Central memory CD4-positive, alpha-beta T cell (primary cell): ENCODE measurements around the gene DNAH8.

Experiments used
- DNase-seq: peaks from one replicate; pipeline ENCODE4 v3.0.0; 2022
- total RNA-seq, 3 experiments: gene quantifications; one replicate each; lab custom pipeline; 2026; lab: John Stamatoyannopoulos, UW

Gene DNAH8, protein sequence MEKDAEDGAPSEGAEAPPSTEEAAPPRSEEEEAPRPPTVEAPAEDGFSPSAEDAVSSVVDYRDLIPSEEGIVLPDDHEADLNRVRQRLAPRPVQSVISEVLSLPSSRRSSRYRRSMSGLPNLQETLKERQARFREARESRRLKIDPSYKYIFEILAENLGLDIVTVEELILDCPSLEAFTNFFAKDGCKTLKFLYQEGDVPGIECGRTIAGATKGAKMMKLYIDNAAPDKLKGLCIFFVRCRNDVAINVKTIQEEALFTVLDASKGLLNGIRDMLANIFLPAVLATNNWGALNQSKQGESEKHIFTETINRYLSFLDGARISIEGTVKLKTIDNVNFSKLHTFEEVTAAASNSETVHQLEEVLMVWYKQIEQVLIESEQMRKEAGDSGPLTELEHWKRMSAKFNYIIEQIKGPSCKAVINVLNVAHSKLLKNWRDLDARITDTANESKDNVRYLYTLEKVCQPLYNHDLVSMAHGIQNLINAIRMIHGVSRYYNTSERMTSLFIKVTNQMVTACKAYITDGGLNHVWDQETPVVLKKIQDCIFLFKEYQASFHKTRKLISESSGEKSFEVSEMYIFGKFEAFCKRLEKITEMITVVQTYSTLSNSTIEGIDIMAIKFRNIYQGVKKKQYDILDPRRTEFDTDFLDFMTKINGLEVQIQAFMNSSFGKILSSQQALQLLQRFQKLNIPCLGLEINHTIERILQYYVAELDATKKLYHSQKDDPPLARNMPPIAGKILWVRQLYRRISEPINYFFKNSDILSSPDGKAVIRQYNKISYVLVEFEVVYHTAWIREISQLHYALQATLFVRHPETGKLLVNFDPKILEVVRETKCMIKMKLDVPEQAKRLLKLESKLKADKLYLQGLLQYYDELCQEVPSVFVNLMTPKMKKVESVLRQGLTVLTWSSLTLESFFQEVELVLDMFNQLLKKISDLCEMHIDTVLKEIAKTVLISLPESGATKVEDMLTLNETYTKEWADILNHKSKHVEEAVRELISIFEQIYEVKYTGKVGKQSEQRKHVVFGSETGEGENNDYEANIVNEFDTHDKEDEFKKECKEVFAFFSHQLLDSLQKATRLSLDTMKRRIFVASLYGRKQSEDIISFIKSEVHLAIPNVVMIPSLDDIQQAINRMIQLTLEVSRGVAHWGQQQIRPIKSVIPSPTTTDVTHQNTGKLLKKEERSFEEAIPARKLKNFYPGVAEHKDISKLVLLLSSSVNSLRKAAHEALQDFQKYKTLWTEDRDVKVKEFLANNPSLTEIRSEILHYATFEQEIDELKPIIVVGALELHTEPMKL (N-terminal part only)
- total RNA-seq: 0.22 to 0.46 (median 0.39) reads per million in 3 experiments

DNA sequence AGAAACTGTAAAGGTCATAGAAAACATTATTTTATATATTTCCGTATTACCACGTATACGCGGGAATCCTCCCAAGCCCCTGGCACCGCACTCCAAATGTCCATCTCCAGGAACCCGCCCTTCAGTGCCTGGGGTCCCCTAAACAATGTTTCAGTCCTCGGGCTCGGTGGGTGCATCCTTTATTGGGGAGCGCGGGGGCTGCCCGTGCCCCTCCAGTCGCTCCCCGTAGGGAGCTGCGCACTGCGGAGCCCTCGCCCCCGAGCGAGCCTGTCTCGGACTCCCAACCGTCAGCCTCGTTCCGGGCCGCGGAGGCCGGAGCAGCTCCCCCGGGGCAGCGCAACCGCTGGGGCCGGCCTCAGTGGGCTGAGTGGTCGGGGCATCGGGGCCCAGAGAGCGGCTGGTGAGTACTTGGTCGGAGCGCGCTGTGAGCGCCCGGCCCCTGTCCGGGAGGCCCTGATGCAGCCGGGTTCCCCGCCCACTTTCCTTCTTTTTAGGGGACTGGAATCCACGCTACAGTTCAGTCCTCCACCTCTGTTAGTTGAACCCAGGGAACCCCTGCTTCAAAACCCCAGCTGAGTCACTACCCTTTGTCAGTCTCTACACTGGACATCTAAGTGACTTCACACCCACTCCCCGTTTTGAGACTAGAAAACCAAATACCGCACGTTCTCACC lies at the start of gene DNAH8:
TSS of gene DNAH8 (plus strand) at position 296 of the 674 bp plus-strand sequence. CDS start 7,499 bp downstream, outside the sequence.
- no peak for DNase-seq

DNA sequence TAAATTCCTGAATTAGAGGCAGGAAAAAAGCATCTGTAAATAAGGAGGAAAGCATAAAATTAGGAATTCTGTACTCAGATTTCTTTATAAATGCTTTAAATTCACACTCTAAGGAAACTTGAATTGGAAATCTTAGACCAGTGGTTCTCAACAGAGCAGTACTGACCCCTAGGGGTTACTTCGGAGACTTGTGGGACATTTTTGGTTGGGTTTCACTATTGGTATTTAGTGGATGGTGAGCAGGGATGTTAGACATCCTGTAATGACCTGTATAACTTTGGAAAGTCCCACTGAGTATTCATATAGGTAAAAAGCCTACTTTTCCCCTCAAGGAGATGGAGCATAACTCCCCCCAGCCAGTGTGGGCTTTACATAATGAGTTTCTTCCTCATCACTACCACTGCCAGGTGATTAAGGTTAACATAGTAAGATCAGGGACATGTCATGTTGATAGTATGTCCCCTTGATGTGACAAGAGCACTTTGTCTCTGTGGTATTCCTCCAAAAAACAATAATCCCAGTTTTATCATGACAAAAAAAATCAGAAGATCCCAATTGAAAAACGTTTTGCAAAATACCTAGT lies 43.1 kb upstream of the DNAH8 start:
- DNase-seq: peak; percentile 27

DNA sequence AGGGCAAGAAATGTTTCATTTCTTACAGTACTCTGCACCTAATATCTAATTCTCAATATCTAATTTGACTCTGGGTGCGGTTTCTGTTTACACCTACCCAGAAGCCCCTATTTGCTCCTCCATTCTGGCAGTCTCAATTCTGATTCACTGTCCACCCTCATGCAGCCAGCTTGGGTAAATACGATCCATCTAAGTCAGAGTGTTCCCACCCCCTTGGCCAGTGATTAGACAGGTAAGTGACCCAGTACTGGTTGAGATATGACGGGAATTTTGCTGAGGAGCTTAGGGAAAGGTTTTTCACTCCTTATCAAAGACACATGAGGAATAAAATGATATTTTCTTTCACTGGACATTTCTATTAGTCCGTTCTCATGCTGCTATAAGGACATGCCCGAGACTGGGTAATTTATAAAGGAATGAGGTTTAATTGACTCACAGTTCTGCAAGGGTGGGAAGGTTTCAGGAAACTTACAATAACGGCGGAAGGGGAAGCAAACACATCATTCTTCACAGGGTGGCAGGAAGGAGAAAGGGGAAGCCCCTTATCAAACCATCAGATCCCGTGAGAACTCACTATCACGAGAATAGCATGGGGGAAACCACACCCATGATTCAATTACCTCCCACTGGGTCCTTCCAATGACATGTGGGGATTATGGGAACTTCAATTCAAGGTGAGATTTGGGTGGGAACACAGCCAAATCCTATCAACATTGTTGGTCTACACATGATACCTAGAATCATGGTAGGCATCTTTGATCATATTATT lies 41.5 kb upstream of the DNAH8 start:
- DNase-seq: no peak

DNA sequence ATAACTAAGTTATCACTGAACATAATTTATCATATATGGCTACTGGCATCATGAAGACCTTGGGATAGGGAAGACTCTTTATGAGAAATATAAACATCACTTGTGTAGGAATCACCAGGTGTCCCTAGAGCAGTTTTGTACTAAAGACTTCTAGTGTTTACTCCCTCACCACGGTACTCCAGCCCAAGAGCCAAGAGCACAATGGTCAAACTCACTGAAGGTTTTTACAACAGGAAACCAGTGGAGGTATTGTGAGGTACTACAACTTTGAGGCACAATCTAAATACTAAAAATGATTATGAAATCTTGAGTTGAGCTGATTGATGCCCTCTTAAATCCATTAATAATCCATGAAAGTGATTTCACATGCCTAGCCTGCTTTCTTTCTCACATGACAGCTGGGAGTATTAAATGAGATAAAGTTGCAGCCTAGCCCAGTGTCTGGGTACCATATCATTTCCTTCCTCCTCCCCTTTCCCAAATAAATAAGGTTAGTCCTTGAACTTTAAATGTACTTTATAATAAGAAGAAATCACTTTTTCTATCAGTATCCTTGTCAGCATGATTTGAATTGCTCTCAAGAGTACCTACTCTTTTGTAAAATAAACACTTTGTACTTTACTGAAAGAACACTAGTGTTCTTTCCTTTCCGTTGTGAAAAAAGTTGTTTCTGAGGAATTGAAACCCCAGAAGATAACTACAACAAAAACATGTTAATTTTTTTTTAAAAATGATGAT lies 38.7 kb upstream of the DNAH8 start:
- no peak for DNase-seq

DNA sequence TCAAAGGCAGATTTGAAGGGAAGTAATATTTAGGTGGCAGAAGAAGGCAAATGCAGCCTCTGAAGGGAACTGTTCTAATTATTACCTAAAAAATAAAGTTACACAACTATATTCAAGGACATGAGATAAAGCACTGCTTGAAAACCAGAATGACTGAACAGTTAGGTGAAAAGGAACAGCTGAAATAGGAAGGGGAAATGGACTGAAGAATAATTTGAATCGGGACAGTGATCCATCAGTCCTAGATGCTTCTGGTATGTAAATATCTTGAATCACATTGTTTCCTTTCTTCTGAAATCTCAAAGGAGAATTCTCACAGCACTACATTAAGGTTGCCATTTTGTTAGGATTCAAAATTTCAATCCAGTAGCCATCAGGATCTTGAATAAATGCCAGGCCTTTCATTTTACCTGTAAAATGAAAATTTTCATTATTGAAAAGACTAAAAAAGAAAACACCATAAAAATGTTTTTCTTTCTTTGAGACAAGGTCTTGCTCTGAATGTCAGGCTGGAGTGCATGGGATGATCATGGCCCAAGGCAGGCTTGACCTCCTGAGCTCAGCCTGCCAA lies 38.1 kb upstream of the DNAH8 start:
- no peak for DNase-seq

DNA sequence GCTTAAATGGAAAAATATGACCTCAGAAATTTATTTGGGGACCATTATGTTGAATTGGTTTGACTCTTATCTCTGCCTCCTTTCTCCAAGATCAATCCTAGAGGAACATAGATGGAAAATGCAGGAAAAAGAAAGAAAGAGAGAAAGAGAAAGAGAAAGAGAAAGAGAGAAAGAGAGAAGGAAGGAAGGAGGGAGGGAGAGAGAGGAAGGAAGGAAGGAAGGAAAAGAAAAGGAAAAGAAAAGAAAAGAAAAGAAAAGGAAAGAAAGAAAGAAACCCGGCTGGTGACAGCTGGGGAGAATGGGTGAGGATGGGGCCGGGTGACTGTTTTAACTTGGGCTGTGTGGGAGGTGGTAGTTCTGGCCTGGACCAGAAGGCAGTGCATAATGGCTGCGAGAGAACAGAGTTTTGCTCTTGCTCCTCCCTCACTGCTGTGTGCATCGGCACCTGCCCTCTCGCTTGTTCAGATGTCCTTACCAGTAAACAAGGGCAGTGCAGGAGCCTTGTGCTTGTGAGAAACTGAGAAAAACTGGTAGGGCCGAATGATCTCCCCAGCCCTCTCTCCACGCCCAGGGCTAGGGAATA lies 36.8 kb upstream of the DNAH8 start:
- DNase-seq: no peak

DNA sequence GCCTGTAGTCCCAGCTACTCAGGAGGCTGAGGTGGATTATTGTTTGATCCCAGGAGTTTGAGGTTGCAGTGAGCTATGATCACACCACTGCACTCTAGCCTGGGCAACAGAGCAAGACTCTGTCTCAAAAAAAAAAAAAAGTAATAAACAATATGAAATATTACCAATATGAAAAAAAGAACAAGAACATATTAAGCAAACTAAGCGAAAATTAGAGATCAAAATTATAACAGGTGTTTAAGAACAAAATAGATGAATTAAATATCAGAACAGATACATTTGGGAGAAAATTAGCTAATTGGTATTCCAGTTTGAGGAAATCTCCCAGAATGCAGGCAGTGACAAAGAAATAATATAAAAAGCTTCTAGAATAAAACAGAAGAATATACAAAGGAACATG lies 35.4 kb upstream of the DNAH8 start:
- no peak for DNase-seq

DNA sequence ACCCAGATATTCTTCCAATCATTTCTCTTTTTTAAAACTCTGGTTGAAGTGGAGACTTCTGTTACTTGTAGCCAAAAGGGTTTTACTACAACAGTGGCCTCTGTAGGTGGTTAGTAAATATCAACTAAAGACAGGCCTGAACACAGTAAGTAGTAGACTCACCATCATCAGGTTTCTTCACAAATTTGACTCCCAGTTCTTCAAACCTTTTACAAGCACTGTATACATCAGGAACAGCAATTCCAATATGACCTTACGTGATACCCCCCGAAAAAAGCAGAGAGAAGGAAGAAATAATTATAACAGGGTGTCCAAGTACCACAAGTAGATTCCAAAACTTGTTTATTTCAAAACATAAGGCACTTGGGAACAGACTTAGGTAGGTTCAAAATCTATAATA lies 33.3 kb upstream of the DNAH8 start:
- no peak for DNase-seq

DNA sequence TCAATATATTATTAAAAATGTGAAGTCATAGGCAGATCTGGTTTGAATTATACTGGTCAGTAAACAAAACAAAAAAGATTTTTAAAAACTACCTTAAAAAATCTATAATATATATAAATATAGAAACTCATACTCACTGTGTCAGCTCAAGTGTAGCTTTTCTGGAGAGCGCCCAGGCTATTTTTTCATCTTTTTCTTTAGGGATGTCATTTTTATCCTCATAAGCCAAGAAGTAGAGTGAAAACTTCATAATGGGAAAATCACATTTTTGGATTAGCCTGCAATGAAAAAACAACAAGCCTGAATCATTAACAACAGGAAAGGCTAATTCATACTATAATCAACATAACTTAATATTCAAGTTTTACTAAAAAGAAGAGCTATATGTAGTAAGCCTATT lies 30.9 kb upstream of the DNAH8 start:
- no peak for DNase-seq

DNA sequence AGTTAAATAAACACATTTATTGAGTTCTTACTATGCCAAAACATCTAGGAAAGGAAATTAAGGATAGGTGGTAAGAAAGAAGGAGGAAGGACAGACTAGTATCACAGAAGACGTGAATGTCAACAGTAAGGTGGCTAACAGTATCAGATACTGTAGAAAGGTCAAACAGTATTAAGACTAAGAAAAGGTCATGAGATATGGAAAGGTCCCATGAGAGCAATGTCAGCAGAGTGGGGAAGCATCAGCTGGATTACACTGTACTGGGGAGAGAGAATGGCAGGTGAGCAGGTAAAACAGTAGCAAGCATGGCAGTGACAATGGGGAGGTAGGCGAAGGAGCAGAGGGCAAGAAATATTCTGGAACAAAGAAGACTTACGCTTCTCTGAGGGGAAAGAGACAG lies 30.2 kb upstream of the DNAH8 start:
- no peak for DNase-seq

DNA sequence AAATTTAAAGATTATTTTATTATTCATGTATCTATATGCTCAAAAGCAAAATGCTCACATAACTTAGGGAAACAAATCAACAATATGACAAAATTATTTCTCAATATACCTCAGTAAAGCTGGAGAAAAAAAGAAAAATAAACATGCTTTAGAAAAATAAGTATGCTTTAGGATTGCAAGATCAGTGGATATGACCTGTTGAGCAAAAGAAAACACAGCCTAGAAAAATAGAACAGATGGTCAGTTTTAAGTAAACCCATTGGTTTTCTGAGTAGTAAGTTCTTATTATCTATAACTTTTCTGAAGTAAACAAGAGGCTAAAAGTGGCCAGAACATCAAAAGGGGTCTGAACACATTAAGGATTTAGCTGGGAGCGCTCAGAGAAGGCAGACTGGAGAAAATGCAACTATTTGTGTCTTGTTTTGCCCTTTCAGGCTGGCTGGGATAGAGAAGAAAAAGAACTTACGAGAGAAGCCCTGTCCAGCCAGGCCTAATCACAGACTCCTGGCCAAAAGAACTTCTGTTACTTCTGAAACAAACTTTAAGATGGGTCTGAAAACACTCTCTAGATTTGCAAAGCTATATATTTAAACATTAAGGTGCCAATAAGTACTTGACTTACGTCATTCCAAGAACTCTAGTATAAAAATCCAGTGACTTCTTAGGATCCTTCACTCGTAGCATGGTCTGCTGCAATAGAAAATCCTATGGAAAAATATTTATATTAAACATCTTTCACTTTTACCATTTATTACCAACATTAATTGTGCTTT lies 28.7 kb upstream of the DNAH8 start:
- DNase-seq: no peak

DNA sequence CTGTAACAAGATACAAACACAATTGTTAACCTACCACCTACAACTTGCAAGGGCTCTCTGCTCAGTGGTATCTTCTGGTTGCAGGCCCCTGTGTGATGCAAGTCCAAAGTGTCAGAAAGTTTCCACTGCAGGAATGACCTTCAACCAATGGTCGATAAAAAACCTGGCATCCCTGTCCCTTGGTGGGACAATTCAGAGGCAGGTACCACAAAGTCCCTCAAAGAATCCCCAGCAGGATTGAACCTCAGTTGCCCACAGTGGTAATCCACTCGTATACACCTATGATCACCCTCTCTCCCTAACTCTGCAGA lies 28.1 kb upstream of the DNAH8 start:
- no peak for DNase-seq

DNA sequence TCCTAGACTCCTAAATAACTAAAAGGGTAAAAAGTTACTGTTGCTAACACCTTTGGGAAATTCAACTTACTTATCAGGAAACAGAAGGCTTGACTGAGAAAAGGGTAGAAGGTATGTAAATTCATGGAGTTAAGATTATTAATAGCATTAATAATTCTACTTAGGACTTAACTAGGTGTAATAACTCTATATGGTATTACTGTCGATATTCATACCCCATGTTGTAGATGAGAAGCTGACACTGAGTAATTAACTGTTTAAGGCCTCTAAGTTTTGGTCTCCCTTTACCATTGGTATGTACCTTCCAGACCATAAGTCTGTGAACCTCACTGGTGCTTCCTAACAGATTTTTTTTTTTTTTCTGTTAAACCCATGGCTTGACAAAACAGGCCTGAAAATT lies 27.6 kb upstream of the DNAH8 start:
- no peak for DNase-seq

DNA sequence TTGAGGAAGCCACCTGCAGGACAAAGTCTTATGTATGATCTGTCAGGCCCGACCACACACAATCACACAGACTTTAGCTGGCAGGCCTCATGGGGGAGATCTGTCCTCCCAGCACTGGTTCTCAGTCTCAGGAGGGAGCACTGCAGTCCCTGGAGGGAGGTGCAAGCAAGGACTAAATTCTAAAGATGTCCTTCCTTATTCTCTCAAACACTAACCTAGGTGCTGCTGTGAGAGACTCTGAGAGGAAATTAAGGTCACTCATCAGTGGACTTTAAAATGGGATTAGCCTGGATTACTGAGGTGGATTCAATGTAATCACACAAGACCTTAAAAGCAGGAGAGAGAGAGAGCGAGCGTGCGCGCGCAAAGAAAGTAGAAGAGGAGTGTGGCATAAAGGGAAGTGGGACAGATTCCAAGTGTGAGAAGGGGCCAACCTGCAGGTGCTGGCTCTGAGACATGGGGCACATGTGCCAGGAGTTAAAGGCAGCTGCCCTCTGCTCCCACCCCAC lies 26.5 kb upstream of the DNAH8 start:
- DNase-seq: no peak

DNA sequence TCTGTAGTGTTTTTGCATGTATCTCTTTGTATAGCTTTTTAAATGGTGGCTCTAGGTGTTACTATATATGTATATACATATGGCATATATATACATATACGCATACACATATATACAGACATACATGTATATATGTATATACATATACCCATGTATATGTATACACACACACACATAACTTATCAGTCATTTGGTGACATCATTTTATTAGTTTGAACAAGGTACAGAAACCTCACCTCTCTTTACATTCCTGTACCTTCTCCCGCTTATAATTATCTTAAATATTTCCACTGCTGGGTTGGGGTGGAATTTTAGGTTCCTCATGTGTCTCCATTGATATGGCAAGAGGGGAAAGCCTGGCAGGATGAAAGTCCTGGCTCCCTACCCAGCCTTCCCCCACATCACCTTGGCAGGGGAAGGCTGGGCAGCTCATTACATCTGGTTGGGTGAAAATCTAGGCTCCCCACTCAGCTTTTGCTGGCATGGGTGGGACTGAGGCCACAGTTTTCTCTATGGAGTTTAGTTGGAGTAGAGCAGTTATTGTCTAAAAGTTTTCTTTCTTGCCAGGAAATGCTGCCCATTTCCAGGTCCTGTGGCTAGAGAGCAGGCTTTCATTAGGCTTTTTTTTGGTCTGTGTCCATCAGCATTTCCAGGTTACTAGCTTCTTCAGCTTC lies 19.7 kb upstream of the DNAH8 start:
- DNase-seq: no peak

DNA sequence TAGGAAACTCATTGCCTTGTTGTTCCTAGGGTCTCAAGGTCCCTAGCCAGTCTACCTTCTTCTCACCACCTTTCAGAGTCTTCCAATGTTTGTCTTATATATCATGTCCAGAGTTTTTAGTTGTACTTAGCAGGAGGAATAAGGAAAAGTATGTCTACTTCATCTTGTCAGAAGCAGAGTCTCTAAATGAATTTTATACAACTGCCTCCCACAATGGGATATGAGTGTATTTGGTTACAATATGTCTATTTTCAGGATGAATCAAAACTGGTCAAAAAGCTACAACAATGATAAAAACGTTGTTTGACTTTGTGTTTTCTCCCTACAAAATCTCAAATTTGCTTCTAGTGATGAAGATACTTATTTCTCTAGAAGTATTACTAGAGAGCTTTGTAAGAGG lies 19.2 kb upstream of the DNAH8 start:
- DNase-seq: no peak

DNA sequence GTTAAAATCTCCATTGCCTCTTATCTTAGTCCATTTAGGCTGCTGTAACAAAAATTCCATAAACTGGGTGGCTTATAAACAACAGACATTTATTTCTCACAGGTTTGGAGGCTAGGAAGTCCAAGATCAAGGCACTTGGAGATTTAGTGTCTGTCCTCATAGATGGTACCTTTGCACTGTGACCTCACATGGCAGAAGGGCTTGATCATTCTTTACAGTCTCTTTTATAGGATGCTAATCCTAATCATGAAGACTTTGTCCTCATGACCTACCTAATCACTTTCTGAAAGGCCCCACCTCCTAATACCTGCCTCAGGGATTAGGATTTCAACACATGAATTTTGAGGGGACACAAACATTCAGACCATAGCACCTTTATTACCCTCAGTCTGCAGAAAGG lies 18.8 kb upstream of the DNAH8 start:
- DNase-seq: no peak

DNA sequence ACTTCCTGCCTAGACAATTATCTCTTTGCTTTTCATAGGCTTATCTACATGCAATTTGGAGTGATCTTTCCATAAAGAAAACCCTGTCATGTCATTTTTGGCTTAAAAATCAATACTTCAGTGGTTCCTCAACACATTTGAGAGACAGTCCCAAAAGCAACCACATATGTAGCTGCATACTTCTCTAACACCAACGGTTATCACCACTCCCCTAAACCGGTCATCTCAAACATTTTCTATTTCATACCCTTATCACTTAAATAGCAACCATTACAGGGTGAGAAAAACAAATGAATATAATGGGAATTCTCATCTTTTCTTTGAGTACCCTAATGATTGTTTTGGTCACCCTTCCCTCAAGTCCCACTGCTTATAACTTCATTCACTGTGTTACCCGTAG lies 17.3 kb upstream of the DNAH8 start:
- no peak for DNase-seq
